ENCODE data around the gene GLRX2.

GLRX2 gene

DNA sequence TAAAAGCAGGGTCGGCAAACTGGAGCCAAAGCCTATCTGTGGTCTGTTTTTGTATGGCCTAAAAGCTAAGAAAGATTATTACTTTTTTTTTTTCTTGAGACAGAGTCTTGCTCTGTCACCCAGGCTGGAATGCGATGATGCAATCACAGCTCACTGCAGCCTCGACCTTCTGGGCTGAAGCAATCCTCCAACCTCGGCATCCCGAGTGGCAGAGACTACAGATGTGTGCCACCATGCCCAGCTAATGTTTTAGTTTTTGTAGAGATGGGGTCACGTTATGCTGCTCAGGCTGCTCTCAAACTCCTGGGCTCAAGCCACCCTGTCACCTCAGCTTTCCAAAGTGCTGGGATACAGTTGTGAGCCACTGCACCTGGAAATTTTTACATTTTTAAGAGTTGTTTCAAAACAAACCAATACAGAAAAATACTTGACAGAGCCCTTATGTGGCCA, 6.5 kb upstream of the GLRX2 start:
- H3K9ac ChIP-seq (ENCODE audit: low read depth, low read length): peak overlapping the region; percentile 43; the same call in 1 of the 2 replicates
- no peak overlapping the region for H3K4me3 ChIP-seq (ENCODE audit: low read depth, low read length)
- no peaks in the 10 kb centered on the region for H3K9me3 ChIP-seq (ENCODE audit: control insufficient read depth, insufficient read depth, low read length)
- no peak overlapping the region for H3K27ac ChIP-seq (ENCODE audit: low read depth, low read length)
- no peaks in the 10 kb centered on the region for H3K27me3 ChIP-seq (ENCODE audit: control insufficient read depth, insufficient read depth, low read length)
- H3K4me1 ChIP-seq (ENCODE audit: control insufficient read depth, insufficient read depth, low read length): peaks cover 39% of the 10 kb centered on the region
- H3K36me3 ChIP-seq (ENCODE audit: control insufficient read depth, insufficient read depth, low read length): no peaks in the 10 kb centered on the region

GRCh38 chr1:193110864-193111263, 5.7 kb upstream of the GLRX2 start:
- H3K9me3 ChIP-seq (ENCODE audit: control insufficient read depth, insufficient read depth, low read length): no peaks in the 10 kb centered on the region
- H3K27me3 ChIP-seq (ENCODE audit: control insufficient read depth, insufficient read depth, low read length): no peaks in the 10 kb centered on the region
- H3K4me1 ChIP-seq (ENCODE audit: control insufficient read depth, insufficient read depth, low read length): peaks cover 40% of the 10 kb centered on the region
- no peak overlapping the region for H3K9ac ChIP-seq (ENCODE audit: low read depth, low read length)
- no peak overlapping the region for H3K4me3 ChIP-seq (ENCODE audit: low read depth, low read length)
- no peaks in the 10 kb centered on the region for H3K36me3 ChIP-seq (ENCODE audit: control insufficient read depth, insufficient read depth, low read length)
- H3K27ac ChIP-seq (ENCODE audit: low read depth, low read length): no peak overlapping the region

DNA sequence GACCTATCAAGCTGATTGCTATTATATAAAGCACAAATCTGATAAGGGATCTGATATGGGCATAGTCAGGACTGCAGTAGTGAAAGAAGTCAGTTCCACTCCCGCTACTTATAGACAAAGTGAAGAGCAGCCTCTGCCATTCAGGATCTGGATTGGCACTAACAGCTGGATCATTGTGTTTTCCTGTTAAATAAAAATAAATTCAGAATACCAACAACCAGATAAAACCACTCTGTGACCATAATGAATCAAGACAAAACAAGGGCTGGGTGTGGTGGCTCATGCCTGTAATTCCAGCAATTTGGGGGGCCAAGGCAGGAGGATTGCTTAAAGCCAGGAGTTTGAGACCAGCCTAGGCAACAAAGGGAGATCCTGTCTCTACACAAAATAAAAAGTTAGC, 5.0 kb upstream of the GLRX2 start:
- H3K4me1 ChIP-seq (ENCODE audit: control insufficient read depth, insufficient read depth, low read length): peaks cover 38% of the 10 kb centered on the region
- no peaks in the 10 kb centered on the region for H3K9me3 ChIP-seq (ENCODE audit: control insufficient read depth, insufficient read depth, low read length)
- no peak overlapping the region for H3K4me3 ChIP-seq (ENCODE audit: low read depth, low read length)
- H3K36me3 ChIP-seq (ENCODE audit: control insufficient read depth, insufficient read depth, low read length): no peaks in the 10 kb centered on the region
- H3K9ac ChIP-seq (ENCODE audit: low read depth, low read length): no peak overlapping the region
- no peaks in the 10 kb centered on the region for H3K27me3 ChIP-seq (ENCODE audit: control insufficient read depth, insufficient read depth, low read length)
- no peak overlapping the region for H3K27ac ChIP-seq (ENCODE audit: low read depth, low read length)

GRCh38 chr1:193109619-193110018, 4.4 kb upstream of the GLRX2 start:
- H3K4me1 ChIP-seq (ENCODE audit: control insufficient read depth, insufficient read depth, low read length): peaks cover 34% of the 10 kb centered on the region
- H3K9ac ChIP-seq (ENCODE audit: low read depth, low read length): no peak overlapping the region
- H3K27ac ChIP-seq (ENCODE audit: low read depth, low read length): no peak overlapping the region
- H3K4me3 ChIP-seq (ENCODE audit: low read depth, low read length): no peak overlapping the region
- no peaks in the 10 kb centered on the region for H3K27me3 ChIP-seq (ENCODE audit: control insufficient read depth, insufficient read depth, low read length)
- no peaks in the 10 kb centered on the region for H3K36me3 ChIP-seq (ENCODE audit: control insufficient read depth, insufficient read depth, low read length)
- no peaks in the 10 kb centered on the region for H3K9me3 ChIP-seq (ENCODE audit: control insufficient read depth, insufficient read depth, low read length)

GRCh38 chr1:193108471-193108870, 3.3 kb upstream of the GLRX2 start:
- peaks cover 29% of the 10 kb centered on the region for H3K4me1 ChIP-seq (ENCODE audit: control insufficient read depth, insufficient read depth, low read length)
- H3K27ac ChIP-seq (ENCODE audit: low read depth, low read length): no peak overlapping the region
- H3K27me3 ChIP-seq (ENCODE audit: control insufficient read depth, insufficient read depth, low read length): peaks cover 11% of the 10 kb centered on the region

GRCh38 chr1:193105821-193106177, 585 bp upstream of the GLRX2 start:
- H3K36me3 ChIP-seq (ENCODE audit: control insufficient read depth, insufficient read depth, low read length): no peaks in the 10 kb centered on the region
- peak overlapping the region; percentile 77 for H3K4me3 ChIP-seq (ENCODE audit: low read depth, low read length)
- peak overlapping the region; percentile 47 for H3K9ac ChIP-seq (ENCODE audit: low read depth, low read length)
- peaks cover 17% of the 10 kb centered on the region for H3K27me3 ChIP-seq (ENCODE audit: control insufficient read depth, insufficient read depth, low read length)
- H3K4me1 ChIP-seq (ENCODE audit: control insufficient read depth, insufficient read depth, low read length): peaks cover 12% of the 10 kb centered on the region; the same call in 1 of the 2 replicates
- peak overlapping the region; percentile 70 for H3K27ac ChIP-seq (ENCODE audit: low read depth, low read length)
- no peaks in the 10 kb centered on the region for H3K9me3 ChIP-seq (ENCODE audit: control insufficient read depth, insufficient read depth, low read length)

More at GRCh38 chr1:193108471-193108870, 3.3 kb upstream of the GLRX2 start:
- Histone ChIP-seq H3K9ac (ENCODE audit: low read depth, low read length) (no peak overlapping the region), H3K36me3 (ENCODE audit: control insufficient read depth, insufficient read depth, low read length) (no peaks in the 10 kb centered on the region), H3K4me3 (ENCODE audit: low read depth, low read length) (no peak overlapping the region), H3K9me3 (ENCODE audit: control insufficient read depth, insufficient read depth, low read length) (no peaks in the 10 kb centered on the region)

GRCh38 chr1:193104502-193104906, 710 bp downstream of the GLRX2 start:
- Histone ChIP-seq H3K4me3 (ENCODE audit: low read depth, low read length) (peak overlapping the region; percentile 77), H3K4me1 (ENCODE audit: control insufficient read depth, insufficient read depth, low read length) (peaks cover 12% of the 10 kb centered on the region; the same call in 1 of the 2 replicates), H3K27ac (ENCODE audit: low read depth, low read length) (peak overlapping the region; percentile 70), H3K9ac (ENCODE audit: low read depth, low read length) (peak overlapping the region; percentile 45; the same call in 1 of the 2 replicates), H3K36me3 (ENCODE audit: control insufficient read depth, insufficient read depth, low read length) (0 out of 2 replicates have a peak, but pooled peaks cover 5% of the 10 kb centered on the region), H3K9me3 (ENCODE audit: control insufficient read depth, insufficient read depth, low read length) (no peaks in the 10 kb centered on the region), H3K27me3 (ENCODE audit: control insufficient read depth, insufficient read depth, low read length) (peaks cover 17% of the 10 kb centered on the region)

GRCh38 chr1:193103759-193104501, 1.3 kb downstream of the GLRX2 start:
- peak overlapping the region; percentile 70 for H3K27ac ChIP-seq (ENCODE audit: low read depth, low read length)
- H3K4me1 ChIP-seq (ENCODE audit: control insufficient read depth, insufficient read depth, low read length): peaks cover 12% of the 10 kb centered on the region; the same call in 1 of the 2 replicates
- peaks cover 17% of the 10 kb centered on the region for H3K27me3 ChIP-seq (ENCODE audit: control insufficient read depth, insufficient read depth, low read length)
- 0 out of 2 replicates have a peak, but pooled peaks cover 10% of the 10 kb centered on the region for H3K36me3 ChIP-seq (ENCODE audit: control insufficient read depth, insufficient read depth, low read length)
- H3K4me3 ChIP-seq (ENCODE audit: low read depth, low read length): peak overlapping the region; percentile 77
- no peaks in the 10 kb centered on the region for H3K9me3 ChIP-seq (ENCODE audit: control insufficient read depth, insufficient read depth, low read length)
- H3K9ac ChIP-seq (ENCODE audit: low read depth, low read length): no peak overlapping the region

GRCh38 chr1:193102662-193103061, 2.6 kb downstream of the GLRX2 start:
- Histone ChIP-seq H3K9ac (ENCODE audit: low read depth, low read length) (no peak overlapping the region), H3K4me3 (ENCODE audit: low read depth, low read length) (no peak overlapping the region), H3K27me3 (ENCODE audit: control insufficient read depth, insufficient read depth, low read length) (peaks cover 17% of the 10 kb centered on the region), H3K4me1 (ENCODE audit: control insufficient read depth, insufficient read depth, low read length) (peaks cover 12% of the 10 kb centered on the region; the same call in 1 of the 2 replicates), H3K9me3 (ENCODE audit: control insufficient read depth, insufficient read depth, low read length) (no peaks in the 10 kb centered on the region), H3K36me3 (ENCODE audit: control insufficient read depth, insufficient read depth, low read length) (peaks cover 13% of the 10 kb centered on the region; the same call in 1 of the 2 replicates), H3K27ac (ENCODE audit: low read depth, low read length) (no peak overlapping the region)

DNA sequence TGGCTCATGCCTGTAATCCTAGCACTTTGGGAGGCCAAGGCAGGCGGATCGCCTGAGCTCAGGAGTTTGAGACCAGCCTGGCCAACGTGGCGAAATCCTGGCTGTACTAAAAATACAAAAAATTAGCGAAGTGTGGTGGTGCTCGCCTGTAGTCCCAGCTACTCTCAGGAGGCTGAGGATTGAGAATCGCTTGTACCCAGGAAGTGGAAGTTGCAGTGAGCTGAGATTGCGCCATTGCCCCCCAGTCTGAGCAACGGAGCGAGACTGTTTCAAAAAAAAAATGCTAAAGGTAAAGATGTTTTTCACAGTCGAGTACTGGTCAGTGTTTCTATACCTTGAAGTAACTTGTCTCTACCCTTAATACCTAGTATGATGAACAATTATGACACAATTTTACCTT, 11.1 kb downstream of the GLRX2 start:
- Histone ChIP-seq H3K36me3 (ENCODE audit: control insufficient read depth, insufficient read depth, low read length) (peaks cover 18% of the 10 kb centered on the region; the same call in 1 of the 2 replicates), H3K9me3 (ENCODE audit: control insufficient read depth, insufficient read depth, low read length) (no peaks in the 10 kb centered on the region), H3K4me1 (ENCODE audit: control insufficient read depth, insufficient read depth, low read length) (no peaks in the 10 kb centered on the region), H3K27me3 (ENCODE audit: control insufficient read depth, insufficient read depth, low read length) (no peaks in the 10 kb centered on the region), H3K27ac (ENCODE audit: low read depth, low read length) (no peak overlapping the region), H3K4me3 (ENCODE audit: low read depth, low read length) (no peak overlapping the region), H3K9ac (ENCODE audit: low read depth, low read length) (no peak overlapping the region)

GRCh38 chr1:193090865-193091264, 14.3 kb downstream of the GLRX2 start:
- Histone ChIP-seq H3K36me3 (ENCODE audit: control insufficient read depth, insufficient read depth, low read length) (peaks cover 13% of the 10 kb centered on the region), H3K9ac (ENCODE audit: low read depth, low read length) (no peak overlapping the region), H3K4me1 (ENCODE audit: control insufficient read depth, insufficient read depth, low read length) (no peaks in the 10 kb centered on the region), H3K4me3 (ENCODE audit: low read depth, low read length) (no peak overlapping the region), H3K27ac (ENCODE audit: low read depth, low read length) (no peak overlapping the region), H3K27me3 (ENCODE audit: control insufficient read depth, insufficient read depth, low read length) (no peaks in the 10 kb centered on the region), H3K9me3 (ENCODE audit: control insufficient read depth, insufficient read depth, low read length) (no peaks in the 10 kb centered on the region)
